Stimulated activated CD4-positive, alpha-beta T cell treated with anti-CD3 and anti-CD28 coated beads, TNF-alpha, amount 100 ng/mL, for 4 hours (primary cell): ENCODE measurements around the gene RNF224.
"Not testable (repeated sequence)": the region's sequence is repeated elsewhere in the genome, so short reads cannot be mapped to it uniquely, and the experiment has no call there.

Experiments used
- DNase-seq, 3 experiments: peaks; one replicate each; pipeline ENCODE4 v3.0.0-alpha.2; 2020; ENCODE audit warnings: low read depth in 3 of 3

RNF224 gene

DNA sequence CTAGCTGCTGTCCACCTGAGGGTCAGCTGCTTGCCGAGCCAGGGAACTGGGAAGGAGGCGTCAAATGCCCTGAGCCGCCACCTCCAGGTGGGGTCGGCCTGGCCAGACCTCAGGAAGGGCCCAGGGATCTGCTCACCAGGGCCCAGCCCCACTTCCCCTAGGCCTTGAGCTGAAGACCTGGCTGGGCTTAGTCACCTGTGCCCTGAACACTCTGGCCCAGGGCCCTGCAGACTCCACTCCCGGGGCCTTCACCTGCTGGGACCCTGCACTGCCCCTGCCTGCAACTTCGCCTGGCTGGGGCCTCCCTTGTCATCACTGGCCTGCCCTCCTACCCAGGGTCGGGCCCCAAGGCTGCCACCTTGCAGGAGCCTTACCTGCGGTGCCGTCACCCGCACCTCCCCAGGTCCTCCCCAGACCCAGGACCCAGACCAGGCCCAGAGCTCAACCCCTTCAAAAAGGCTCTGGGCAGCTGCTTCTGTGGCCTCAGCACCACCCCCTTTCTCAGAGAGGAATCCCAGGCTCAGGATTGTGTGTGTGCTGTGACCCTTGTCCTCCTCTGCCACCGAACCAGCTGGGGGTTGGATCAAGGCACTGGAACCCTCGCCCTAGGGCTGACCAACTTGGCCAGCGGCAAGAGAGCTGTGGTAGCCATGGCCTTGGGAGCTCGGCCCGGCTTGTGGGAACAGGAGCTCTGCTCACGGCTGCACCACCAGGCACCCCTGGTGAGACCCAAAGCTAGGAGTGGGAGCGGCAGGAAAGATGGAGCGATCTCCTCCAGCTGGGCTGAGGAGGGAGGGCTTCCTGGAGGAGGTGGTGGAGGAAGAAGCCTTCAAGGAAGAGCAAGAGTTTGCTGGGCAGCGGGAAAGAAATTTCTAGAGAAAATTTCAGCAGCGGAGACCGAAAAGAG is 26.7 kb downstream of the RNF224 start:
- DNase-seq: no peak

DNA sequence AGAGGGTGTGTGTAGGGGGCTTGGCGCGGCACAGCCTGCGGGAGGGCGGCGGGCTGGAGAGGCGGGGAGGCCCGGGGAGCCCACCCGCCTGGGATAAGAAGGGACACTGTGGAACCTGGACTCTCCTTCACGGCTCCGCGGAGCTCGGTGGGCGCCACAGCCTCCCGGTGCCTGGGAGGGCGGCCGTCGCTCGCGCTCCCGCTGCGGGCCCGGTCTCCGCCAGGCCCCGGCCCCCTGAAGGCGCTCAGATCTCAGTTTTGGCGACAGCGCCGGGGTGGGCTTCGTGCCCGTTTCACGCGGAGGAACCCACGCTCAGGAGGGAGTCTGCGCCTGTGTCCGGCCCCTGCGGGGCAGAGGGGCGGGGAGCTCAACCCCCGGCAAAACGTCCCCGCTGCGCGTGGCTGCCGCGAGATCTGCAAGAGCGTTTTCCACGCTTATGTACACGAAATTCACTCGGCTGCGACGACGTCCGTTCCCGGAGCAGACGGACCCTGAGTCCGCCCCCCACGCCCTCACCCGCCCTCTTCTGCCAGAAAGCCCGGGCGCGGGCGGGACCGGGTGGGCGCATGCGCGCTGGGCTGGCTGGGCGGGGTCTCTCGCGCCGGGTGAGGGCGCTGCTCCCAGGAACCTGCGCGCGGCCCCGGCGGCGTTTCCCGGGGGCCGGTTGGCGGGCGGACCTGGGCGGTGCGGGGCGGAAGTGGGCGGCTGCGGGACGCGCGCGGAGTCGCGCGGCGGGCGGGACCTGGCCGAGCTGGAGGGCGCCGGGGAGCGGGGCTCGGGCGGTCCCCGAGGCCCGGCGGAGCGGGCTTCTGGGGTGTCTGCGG is 27.5 kb downstream of the RNF224 start, which contains the start of gene NELFB:
NELFB (plus strand) TSS at position 704 of the 824 bp plus-strand sequence.
- peak; percentile 92 to 98 (median 94) for DNase-seq

DNA sequence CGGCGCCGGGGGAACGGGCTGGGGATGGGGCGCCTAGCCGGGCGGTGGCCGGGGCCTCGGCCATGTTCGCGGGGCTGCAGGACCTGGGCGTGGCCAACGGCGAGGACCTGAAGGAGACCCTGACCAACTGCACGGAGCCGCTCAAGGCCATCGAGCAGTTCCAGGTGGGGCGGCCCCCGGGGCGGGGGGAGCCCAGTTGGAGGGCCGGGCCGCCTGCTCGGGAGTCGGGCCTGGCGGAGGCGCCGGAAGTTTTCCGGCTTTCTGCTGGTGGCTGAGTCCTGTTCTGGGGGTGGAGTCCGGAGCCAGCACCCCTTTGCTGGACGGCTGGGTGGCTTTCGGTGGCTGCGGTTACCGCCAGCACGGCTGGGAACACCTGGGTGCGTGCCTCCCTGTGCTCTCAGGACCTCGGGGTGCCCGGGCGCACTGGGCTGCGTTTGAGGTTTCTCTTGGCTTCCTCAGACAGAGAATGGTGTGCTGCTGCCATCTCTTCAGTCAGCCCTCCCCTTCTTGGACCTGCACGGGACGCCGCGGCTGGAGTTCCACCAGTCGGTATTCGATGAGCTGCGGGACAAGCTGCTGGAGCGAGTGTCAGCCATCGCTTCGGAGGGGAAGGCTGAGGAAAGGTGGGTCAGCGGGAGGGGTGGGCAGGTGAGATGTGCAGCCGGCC is 28.3 kb downstream of the RNF224 start:
- no peak for DNase-seq

DNA sequence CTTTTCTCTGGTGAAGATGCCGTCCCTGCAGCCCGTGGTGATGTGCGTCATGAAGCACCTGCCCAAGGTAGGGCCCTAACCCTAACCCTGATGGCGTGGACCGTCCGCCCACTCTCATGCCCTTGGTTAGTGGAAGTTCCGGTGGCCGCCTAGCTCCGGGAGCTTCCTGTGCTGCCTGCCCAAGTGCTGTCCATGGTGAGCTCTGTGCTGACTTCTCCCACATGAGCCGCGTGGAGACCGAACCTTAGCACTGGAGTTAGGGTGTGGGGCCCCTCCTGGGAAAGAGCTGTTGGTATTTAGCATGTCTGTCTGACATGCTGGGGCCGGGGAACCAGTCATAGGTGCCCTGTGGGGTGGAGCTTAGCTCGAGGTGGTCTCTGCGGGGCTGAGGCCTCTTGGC is 29.1 kb downstream of the RNF224 start:
- no peak for DNase-seq

DNA sequence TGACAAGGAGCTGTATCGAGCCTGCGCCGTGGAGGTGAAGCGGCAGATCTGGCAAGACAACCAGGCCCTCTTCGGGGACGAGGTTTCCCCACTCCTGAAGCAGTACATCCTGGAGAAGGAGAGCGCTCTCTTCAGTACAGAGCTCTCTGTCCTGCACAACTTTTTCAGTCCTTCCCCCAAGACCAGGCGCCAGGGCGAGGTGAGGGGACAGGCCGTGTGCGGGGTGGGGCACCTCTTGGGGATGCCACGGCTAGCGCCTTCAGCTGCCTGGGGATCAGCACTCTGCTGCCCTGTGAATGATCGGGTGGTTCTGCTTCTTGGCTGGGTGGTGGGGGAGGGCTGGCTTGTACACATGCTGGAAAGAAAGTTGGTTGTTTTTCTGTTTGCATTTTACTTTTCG is 29.6 kb downstream of the RNF224 start:
- DNase-seq: no peak

DNA sequence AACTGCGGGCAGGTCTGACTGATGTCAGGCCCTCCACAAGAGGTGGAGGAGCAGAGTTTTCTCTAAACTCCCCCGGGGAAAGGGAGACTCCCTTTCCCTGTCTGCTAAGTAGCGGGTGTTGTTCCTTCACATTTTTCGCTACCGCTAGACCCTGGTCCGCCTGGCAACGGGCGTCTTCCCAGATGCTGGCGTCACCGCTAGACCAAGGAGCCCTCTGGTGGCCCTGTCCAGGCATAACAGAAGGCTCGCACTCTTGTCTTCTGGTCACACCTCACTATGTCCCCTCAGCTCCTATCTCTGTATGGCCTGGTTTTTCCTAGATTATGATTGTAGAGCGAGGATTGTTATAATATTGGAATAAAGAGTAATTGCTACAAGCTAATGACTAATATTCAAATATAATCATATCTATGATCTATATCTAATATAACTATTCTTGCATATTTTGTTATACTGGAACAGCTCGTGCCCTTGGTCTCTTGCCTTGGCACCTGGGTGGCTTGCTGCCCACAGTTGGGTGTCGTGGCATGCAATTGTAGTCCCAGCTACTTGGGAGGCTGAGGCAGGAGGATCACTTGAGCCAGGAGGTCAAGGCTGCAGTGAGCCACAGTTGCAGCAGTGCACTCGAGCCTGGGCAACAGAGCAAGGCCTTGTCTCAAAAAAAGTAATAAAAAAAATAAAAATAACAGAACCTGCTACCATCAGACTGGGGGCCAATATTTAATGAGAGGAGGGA is 35.0 kb downstream of the RNF224 start:
- DNase-seq: not testable (repeated sequence)

DNA sequence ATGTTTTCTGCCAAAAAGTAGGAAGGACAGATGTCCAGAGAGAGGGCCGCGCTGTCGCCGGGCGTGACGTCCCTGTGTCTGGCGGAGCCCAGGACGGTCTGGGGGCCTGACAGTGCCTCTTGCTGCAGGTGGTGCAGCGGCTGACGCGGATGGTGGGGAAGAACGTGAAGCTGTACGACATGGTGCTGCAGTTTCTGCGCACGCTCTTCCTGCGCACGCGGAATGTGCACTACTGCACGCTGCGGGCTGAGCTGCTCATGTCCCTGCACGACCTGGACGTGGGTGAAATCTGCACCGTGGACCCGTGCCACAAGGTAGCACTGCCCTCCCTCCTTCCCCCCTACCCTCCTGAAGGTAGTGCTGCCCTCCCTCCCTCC is 35.6 kb downstream of the RNF224 start:
- DNase-seq: no peak

DNA sequence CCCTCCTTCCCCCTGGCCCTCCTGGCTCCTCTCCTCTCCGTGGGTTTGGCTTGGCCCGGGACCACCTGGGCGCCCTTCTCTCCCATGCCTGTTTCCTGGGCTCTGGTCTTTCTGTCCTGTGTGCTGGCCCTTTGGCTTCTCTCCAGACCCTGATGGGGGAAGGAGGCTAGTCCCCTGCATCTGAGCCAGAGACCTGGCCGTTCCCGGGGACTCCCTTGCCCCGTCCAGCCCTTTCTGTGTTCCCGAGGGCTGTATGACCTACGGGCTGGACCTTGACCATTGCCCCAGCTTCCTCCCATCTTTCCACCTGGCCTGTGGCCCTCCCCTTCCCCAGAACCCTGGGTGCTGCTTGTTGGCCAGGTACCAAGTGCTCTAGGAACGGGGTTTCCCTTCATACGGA is 36.2 kb downstream of the RNF224 start:
- no peak for DNase-seq

DNA sequence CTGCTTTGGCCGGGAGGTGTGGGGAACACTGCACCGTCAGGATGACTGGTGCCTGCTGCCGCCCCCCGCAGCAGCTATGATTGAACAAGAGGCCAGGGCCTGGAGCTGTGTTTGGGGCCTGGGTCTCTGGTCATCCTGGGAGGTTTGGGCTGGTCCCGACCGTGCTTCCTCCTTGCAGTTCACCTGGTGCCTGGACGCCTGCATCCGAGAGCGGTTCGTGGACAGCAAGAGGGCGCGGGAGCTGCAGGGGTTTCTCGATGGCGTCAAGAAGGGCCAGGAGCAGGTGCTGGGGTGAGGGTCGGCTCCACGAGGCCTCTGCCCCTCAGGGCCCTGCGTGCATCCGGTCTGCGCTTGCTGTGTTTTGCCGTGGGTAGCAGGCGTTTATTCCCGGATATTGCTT is 36.8 kb downstream of the RNF224 start:
- no peak for DNase-seq

DNA sequence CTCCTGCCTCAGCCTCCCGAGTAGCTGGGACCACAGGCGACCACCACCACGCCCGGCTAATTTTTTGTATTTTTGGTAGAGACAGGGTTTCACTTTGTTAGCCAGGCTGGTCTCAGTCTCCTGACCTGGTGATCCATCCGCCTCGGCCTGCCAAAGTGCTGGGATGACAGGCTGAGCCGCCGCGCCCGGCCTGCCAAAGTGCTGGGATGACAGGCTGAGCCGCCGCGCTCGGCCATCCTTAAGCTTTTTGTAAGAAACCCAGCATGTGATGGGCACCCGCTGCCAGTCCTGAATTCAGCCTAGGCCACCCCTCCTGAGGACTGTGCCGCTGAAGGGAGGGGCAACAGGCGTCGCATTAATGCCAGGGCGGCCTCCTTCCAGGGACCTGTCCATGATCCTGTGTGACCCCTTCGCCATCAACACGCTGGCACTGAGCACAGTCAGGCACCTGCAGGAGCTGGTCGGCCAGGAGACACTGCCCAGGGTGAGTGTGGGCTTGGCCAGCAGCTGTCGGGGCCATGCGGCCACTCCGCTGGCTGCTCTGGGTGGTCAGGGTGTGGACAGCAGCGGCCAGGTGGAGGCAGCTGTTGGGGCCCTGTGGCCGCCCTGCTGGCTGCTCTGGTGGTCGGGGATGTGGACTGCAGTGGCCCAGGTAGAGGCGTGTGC is 38.3 kb downstream of the RNF224 start:
- DNase-seq: no peak

DNA sequence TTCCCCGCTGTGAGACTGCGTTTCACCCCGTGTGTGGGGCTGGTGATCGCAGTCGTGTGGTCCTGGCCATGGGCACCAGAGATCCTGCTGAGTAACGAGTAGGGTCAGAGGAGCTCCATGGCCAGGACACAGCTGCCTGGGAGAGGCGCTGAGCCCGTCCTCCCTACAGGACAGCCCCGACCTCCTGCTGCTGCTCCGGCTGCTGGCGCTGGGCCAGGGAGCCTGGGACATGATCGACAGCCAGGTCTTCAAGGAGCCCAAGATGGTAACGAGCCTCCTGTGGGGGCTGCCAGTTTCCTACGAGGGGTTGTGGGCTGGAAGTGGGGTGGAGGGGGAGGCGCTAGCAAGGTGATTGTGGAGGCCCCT is 38.8 kb downstream of the RNF224 start:
- no peak for DNase-seq

DNA sequence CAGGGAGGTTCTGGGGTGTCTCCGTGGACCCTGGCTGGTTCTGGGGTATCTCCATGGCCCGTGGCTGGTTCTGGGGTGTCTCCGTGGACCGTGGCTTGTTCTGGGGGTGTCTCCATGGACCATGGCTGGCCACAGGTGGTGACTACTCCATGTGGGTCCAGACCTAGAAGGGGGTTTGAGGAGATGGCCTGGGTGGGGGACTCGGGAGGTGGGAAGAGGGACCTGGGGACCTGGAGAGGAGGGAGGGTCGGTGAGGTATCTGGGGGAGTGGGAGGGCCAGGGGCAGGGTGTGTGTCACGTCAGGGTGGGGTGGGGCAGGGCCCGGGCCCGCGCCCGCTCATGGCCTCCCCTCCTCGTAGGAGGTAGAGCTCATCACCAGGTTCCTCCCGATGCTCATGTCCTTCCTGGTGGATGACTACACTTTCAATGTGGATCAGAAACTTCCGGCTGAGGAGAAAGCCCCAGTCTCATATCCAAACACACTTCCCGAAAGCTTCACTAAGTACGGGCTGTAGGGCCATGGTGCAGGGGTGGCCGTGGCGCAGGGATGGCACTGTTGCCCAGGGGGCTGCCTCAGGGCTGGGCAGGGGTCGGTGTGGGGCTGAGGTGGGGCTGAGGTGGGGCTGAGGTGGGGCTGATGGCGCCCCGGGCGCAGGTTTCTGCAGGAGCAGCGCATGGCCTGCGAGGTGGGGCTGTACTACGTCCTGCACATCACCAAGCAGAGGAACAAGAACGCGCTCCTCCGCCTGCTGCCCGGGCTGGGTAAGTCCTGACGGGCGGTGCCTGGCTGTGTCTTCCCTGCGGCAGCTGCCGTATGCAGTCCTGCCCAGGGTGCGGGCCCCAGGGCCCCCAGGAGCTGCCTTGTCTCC is 39.5 kb downstream of the RNF224 start:
- no peak for DNase-seq

DNA sequence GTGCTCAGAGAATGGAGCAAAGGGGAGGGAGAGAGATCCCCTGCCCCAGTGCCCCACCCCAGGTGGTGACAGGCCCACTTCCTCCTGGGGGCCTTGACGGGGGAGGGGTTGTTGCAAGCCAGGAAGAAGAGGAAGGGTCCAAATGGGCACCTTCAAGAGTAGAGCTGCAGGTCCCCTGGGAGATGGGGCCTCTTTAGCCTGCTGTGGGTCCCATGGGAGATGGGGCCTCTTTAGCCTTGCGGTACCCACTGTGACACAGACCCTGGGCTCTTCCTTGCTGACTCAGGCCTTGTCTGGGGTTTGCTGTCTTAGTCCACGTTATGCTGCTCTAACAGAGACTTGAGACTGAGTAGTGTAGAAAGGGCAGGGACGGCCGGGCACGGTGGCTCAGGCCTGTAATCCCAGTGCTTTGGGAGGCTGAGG is 40.6 kb downstream of the RNF224 start:
- no peak for DNase-seq

DNA sequence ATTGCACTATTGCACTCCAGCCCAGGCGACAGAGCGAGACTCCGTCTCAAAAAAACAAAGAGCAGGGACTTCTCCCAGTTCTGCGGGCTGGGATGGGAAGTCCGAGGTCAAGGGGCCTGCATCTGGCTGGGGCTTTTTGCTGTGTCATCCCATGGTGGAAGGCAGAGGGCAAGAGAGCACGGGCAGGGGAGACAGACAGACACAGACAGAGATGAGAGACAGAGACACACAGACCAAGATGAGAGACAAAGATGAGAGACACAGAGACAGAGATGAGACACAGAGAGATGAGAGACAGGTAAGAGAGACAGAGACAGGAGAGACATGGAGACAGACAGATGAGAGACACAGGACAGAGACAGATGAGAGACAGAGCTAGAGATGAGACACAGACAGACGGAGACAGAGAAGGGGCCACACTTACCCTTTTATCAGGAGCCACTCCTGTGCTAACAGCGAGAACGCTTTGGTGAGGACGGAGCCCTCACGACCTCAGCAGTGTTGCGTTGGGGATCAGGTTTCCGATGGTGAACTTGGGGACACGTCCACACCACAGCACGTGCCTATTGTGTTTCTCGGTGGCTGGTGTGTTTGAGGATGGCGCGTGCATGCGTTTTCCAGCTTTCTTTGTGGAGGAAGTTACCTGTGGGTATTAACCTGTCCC is 41.4 kb downstream of the RNF224 start:
- DNase-seq: no peak

DNA sequence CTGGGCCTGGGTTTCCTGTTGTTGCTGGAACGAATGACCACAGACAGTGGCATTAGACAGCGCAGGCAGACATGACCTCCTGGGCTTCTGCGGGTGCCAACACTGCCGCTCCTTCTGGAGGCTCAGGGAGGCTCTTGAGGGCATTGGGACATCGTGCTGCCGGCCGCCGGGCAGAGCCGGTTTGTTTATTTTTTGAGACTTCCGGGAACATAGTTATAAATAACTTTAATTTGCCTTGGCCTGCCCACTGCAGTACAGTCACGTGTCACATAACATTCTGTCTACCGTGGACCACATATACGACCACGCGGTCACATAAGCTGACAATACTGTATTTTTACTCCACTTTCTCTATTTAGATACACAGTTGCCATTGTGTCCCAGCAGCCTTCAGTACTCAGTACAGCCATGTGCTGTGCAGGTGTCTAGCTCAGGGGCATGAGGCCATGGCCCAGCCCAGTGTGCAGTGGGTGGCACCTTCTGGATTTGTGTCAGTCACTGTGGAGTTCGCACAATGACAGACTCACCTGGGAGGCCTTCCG is 42.0 kb downstream of the RNF224 start:
- DNase-seq: no peak

DNA sequence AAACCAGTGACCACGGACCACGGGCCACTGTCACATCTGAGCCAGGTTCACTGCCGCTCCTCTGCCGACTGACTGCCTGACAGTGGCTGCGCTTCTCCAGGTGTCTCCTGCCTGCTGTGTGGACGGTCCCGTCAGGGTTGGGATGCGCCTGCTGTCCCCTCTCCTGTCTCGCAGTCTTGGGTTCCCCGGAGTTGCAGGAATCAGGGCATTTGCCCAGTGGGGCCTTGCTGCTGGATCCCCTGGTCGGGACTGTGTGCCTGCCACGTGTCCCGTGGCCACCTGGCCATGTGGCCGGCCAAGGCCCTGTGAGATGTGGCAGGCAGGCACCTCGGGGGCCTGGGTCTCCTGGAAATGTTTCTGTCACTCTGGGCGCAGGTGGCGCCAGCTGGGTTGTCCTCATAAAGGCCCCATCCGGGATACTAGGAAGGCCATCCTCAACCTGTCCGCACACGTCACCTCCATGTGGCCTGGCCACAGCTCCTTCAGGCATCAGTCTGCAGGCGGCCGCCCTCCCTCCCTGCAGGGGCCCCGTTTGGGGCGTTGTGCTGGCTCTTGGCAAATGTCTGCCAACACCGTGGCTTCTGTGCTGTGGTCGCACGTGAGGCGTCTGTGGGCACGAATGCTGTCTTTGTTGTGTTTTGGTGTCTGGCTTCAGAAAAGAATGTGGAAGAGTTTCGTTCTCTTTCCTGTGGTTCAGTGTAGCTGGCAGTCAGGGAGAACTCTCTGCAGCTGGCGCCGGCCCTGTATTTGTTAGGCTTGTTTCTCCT is 43.8 kb downstream of the RNF224 start:
- DNase-seq: no peak

DNA sequence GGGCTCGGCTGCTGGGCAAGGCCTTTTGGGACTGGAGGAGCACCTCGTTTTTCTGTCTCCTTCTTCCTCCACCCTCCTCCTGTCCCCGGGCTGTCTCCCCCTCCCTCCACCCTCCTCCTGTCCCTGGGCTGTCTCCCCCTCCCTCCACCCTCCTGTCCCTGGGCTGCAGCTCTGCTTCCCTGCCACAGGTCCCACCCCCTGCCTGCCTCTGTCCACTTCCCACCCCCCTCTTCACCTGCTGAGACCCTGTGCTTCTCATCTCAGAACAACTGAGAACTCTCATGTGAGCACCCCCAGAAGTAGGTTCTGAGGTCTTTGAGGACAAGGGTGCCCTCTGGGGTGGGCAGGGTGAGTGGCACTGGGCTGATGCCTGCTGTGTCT is 44.4 kb downstream of the RNF224 start:
- DNase-seq: no peak

DNA sequence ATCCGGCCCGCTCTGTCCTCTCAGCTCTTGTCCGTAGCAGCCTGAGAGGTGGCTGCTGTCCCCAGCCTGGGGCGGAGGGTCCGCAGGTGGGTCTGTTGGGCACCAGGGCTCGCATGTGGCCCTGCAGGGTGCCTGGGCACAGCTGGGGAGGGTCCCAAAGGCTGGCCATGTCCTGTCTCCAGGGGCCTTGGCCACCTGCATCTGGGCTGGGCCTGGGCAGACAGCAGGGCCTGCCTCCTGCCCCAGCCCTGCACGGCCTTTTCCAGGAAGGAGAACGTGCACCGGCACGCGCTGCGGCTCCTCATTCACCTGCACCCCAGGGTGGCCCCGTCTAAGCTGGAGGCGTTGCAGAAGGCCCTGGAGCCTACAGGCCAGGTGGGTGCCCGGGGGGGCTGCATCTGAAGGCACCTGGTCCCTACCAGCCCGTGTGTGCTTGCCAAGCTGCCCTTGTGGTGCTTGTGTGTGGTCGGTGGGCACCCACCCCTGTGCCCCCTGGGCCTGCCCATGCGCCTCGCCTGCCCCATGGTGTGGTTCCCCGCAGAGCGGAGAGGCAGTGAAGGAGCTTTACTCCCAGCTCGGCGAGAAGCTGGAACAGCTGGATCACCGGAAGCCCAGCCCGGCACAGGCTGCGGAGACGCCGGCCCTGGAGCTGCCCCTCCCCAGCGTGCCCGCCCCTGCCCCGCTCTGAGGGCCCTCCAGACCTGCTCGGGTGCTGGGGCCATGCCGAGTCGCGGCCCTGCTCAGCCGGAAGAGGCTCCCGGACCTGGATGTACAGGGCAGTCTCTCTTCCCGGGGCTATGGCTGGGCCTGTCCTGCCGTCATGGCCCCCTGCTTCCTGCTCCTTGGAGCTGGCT is 45.2 kb downstream of the RNF224 start:
- DNase-seq: no peak
